Measurements from ENCODE around the gene TRAF3IP1. TPM values are rescaled to one million over a fixed set of nuclear protein-coding genes. Genes with fewer than 3 reads are reported as not detected.
A peak's percentile ranks its signal among the peaks of the same experiment; 100 is the strongest.

TRAF3IP1 gene
- total and polyA plus RNA-seq, 2 of the 13 experiments (the other 11 are each of a cell fraction or from before 2014, with no cell fraction given), result 4.1 to 12.9 TPM

DNA sequence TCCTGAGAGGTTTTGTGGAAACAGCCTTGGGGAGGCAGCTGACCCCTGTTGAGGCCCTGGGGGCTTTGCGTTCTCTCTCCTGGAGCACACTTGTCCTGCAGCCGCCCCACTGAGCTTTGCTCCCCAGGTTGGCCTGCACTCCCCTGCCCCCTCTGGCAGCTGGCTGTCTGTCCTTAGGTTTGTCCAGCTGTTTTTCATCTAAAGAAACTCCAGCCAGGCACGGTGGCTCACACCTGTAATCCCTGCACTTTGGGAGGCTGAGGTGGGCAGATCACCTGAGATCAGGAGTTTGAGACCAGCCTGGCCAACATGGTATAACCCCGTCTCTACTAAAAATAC, 84.9 kb downstream of the TRAF3IP1 start (continued):
- TF ChIP-seq, protein P1, sequence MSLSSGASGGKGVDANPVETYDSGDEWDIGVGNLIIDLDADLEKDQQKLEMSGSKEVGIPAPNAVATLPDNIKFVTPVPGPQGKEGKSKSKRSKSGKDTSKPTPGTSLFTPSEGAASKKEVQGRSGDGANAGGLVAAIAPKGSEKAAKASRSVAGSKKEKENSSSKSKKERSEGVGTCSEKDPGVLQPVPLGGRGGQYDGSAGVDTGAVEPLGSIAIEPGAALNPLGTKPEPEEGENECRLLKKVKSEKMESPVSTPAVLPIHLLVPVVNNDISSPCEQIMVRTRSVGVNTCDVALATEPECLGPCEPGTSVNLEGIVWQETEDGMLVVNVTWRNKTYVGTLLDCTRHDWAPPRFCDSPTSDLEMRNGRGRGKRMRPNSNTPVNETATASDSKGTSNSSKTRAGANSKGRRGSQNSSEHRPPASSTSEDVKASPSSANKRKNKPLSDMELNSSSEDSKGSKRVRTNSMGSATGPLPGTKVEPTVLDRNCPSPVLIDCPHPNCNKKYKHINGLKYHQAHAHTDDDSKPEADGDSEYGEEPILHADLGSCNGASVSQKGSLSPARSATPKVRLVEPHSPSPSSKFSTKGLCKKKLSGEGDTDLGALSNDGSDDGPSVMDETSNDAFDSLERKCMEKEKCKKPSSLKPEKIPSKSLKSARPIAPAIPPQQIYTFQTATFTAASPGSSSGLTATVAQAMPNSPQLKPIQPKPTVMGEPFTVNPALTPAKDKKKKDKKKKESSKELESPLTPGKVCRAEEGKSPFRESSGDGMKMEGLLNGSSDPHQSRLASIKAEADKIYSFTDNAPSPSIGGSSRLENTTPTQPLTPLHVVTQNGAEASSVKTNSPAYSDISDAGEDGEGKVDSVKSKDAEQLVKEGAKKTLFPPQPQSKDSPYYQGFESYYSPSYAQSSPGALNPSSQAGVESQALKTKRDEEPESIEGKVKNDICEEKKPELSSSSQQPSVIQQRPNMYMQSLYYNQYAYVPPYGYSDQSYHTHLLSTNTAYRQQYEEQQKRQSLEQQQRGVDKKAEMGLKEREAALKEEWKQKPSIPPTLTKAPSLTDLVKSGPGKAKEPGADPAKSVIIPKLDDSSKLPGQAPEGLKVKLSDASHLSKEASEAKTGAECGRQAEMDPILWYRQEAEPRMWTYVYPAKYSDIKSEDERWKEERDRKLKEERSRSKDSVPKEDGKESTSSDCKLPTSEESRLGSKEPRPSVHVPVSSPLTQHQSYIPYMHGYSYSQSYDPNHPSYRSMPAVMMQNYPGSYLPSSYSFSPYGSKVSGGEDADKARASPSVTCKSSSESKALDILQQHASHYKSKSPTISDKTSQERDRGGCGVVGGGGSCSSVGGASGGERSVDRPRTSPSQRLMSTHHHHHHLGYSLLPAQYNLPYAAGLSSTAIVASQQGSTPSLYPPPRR (CRISPR knock-in tag; IDR thresholded peaks at IDR 0.05; ENCODE audit: borderline replicate concordance), result peak; percentile 18; the same call in 1 of the 2 replicates

DNA sequence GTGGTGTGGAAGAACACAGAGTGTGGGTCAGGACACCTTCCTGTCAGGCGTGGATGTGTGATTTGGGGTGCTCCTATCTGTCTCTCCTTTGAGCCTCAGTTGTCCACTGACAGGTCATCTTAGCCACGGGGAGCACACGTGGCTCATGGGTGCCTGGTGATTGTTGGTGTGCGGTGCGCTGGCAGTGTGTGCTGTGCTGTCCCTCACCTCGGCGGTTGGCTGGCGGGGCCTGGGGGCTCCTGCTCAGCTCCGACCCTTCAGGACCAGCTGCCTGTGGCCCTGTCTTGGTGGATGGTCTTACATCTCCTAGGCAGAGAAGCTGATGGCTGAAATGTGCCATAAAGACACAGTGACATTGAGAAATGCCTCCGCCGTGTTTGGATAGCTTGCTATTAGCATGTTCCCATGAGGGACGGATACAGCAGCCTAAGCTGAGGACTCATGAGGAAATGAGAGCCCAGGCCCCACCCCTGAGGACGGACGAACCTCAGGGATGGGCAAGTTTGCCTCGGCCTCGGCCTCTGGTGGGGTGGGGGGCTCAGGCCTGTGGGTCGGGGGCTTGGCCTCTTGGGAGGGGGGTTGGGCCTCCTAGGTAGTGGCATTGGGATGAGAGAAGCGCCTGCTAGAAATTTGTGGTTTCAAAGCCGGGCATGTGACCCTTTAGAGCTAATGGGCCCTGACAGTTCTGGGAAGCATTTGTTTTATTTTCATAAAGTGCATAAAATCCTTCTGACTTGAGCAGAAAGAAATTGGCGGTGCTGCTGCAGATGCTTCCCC, 86.1 kb downstream of the TRAF3IP1 start:
- H3K4me3 ChIP-seq (replicated peaks in 1 of 3; ENCODE audit: insufficient read depth in 1 of 3, low read depth in 2 of 3, low read length in 3 of 3), result no peak overlapping the region

More for the DNA sequence above, 86.1 kb downstream of the TRAF3IP1 start:
- Histone ChIP-seq H3K79me2 (ENCODE audit: insufficient read depth, low read length) (no peaks in the 10 kb centered on the region), H2AFZ (ENCODE audit: low read length) (no peak overlapping the region), H3K36me3 (replicated peaks in 1 of 2; ENCODE audit: control insufficient read depth in 1 of 2, insufficient read depth in 2 of 2, low read length in 2 of 2) (no peaks in the 10 kb centered on the region), H3K9ac (ENCODE audit: insufficient read depth, low read depth, low read length) (no peak overlapping the region), H3K4me1 (ENCODE audit: insufficient read depth, low read length) (peaks cover 57% of the 10 kb centered on the region), H3K27ac (ENCODE audit: extremely low read length, insufficient read depth, low read length) (no peak overlapping the region), H3K9me3 (ENCODE audit: low read length) (no peaks in the 10 kb centered on the region), H4K20me1 (ENCODE audit: insufficient read depth, low read length) (no peaks in the 10 kb centered on the region), H3K4me2 (ENCODE audit: low read depth, low read length) (no peak overlapping the region), H3K27me3 (ENCODE audit: control insufficient read depth in 1 of 2, insufficient read depth in 2 of 2, low read length in 2 of 2) (no peaks in the 10 kb centered on the region)
- 89% methylated on average over 16 of the region's 20 CpGs for WGBS (ENCODE audit: low lambda C conversion rate)
- FAIRE-seq (no peak), DNase-seq (ENCODE audit: low spot score) (no peak), ATAC-seq (no peak)
- no TSS peak for BruUV-seq (replicated peaks)
- intact Hi-C loops (cut with micrococcal nuclease; ENCODE audit: unreplicated experiment), result no loop called here
- in situ Hi-C loops (cut with HindIII; ENCODE audit: extremely low pct_ligation_motif_present, low pct_unique_long_range_greater_than_20kb), result no loop called here
- peak; percentile 38; the same call in 1 of the 2 replicates for TF ChIP-seq ZBTB7A (CRISPR knock-in tag; IDR thresholded peaks at IDR 0.05)
- no peak for TF ChIP-seq ZNF496 (CRISPR knock-in tag; IDR thresholded peaks at IDR 0.05; ENCODE audit: insufficient replicate concordance)
- TF ChIP-seq SOX13 (IDR thresholded peaks at IDR 0.05), result no peak
- TF ChIP-seq SOX13 (CRISPR knock-in tag; conservative IDR thresholded peaks at IDR 0.05 in 1 of 2, IDR thresholded peaks at IDR 0.05 in 1 of 2), result no peak
- TF ChIP-seq, protein P2, sequence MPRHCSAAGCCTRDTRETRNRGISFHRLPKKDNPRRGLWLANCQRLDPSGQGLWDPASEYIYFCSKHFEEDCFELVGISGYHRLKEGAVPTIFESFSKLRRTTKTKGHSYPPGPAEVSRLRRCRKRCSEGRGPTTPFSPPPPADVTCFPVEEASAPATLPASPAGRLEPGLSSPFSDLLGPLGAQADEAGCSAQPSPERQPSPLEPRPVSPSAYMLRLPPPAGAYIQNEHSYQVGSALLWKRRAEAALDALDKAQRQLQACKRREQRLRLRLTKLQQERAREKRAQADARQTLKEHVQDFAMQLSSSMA (CRISPR knock-in tag; IDR thresholded peaks at IDR 0.05), result peak; percentile 44; the same call in 1 of the 2 replicates
- TF ChIP-seq, protein P3, sequence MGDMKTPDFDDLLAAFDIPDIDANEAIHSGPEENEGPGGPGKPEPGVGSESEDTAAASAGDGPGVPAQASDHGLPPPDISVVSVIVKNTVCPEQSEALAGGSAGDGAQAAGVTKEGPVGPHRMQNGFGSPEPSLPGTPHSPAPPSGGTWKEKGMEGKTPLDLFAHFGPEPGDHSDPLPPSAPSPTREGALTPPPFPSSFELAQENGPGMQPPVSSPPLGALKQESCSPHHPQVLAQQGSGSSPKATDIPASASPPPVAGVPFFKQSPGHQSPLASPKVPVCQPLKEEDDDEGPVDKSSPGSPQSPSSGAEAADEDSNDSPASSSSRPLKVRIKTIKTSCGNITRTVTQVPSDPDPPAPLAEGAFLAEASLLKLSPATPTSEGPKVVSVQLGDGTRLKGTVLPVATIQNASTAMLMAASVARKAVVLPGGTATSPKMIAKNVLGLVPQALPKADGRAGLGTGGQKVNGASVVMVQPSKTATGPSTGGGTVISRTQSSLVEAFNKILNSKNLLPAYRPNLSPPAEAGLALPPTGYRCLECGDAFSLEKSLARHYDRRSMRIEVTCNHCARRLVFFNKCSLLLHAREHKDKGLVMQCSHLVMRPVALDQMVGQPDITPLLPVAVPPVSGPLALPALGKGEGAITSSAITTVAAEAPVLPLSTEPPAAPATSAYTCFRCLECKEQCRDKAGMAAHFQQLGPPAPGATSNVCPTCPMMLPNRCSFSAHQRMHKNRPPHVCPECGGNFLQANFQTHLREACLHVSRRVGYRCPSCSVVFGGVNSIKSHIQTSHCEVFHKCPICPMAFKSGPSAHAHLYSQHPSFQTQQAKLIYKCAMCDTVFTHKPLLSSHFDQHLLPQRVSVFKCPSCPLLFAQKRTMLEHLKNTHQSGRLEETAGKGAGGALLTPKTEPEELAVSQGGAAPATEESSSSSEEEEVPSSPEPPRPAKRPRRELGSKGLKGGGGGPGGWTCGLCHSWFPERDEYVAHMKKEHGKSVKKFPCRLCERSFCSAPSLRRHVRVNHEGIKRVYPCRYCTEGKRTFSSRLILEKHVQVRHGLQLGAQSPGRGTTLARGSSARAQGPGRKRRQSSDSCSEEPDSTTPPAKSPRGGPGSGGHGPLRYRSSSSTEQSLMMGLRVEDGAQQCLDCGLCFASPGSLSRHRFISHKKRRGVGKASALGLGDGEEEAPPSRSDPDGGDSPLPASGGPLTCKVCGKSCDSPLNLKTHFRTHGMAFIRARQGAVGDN (CRISPR knock-in tag; IDR thresholded peaks at IDR 0.05), result peak; percentile 28; the same call in 1 of the 2 replicates
- CTCF ChIA-PET (ENCODE audit: low intra/inter-chr PET ratio, low total read pairs), result no interaction called here
- POLR2A ChIA-PET, result no interaction called here
